Suprapubic skin (tissue), 3 donors: Measurements from ENCODE around the gene SENP5.

Experiments
- CTCF ChIP-seq, 2 donors: fragments of 200-600 bp in 1 of 2; fragments of 450-650 bp in 1 of 2; sonication (generic) in 1 of 2; IDR thresholded peaks; one replicate each; pipeline ENCODE4 v1.5.1; 2016 to 2019; ENCODE audit warnings: antibody characterized with exemption in 2 of 2, mild to moderate bottlenecking in 1 of 2, moderate library complexity in 1 of 2
- EP300 ChIP-seq: sonication (generic); formaldehyde crosslinking; IDR thresholded peaks from one replicate; pipeline ENCODE4 v1.6.1; 2017; ENCODE audit warnings: antibody characterized with exemption
- POLR2A ChIP-seq, 2 donors: fragments of 450-650 bp; IDR thresholded peaks; one replicate each; pipeline ENCODE4 v1.6.1; 2017; ENCODE audit warnings: antibody characterized with exemption in 2 of 2, mild to moderate bottlenecking in 2 of 2, moderate library complexity in 2 of 2

GRCh38 chr3:196842567-196843434, 24.9 kb upstream of the SENP5 start:
- TF ChIP-seq EP300, result no peak
- TF ChIP-seq POLR2A (IDR thresholded peaks at IDR 0.05), result no peak
- TF ChIP-seq CTCF (IDR thresholded peaks at IDR 0.05), result no peak
